T-helper 1 cell (primary cell): ENCODE data around the gene NRDC.
A peak's percentile ranks its signal among the peaks of the same experiment; 100 is the strongest.
"Not testable (repeated sequence)": the region's sequence is repeated elsewhere in the genome, so short reads cannot be mapped to it uniquely, and the experiment has no call there.

ENCODE experiments used
- DNase-seq, 5 donors: peaks; one replicate each; pipeline ENCODE4 v3.0.0-alpha.2; 2012 to 2020

NRDC gene

DNA sequence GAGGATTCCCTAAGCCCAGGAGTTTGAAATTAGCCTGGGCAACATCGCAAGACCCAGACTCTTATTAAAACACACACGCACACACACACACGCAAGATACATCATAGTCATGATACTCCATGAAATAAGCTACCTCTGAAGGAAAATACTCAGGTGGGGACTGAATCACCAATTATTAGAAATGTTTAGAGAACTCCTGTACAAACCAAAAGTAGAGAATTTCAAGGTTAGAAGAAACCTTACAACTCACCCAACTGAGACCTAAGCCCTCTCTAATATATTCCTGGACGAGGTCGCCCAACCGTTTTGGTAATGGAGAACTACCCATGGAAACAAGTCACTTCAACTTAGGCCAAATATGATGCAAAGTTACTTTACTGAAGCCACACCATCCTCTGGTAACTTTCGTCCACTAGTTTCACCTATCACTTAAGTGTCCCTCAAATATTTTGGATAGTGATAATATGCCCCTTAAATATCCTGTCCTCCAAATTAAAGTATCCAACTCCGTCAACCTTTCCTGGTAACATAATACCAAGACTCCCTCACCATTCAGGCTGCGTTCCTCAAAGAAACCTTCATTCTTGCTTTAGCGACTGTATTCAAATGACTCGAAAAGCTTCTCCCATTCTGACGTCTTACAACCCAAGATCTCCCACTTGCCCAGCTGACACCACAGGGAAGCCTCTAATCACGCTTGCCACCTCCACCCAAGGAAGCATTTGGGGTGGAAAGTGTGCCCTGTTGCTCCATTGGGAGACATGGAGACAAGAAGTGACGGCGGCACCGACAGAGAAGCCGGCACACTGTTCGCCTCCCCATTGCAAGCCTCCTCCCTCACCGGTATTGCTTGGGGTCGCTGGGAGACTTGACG is 856 bp downstream of the NRDC start:
- peak in 1 of 5 donors; percentile 28 for DNase-seq

DNA sequence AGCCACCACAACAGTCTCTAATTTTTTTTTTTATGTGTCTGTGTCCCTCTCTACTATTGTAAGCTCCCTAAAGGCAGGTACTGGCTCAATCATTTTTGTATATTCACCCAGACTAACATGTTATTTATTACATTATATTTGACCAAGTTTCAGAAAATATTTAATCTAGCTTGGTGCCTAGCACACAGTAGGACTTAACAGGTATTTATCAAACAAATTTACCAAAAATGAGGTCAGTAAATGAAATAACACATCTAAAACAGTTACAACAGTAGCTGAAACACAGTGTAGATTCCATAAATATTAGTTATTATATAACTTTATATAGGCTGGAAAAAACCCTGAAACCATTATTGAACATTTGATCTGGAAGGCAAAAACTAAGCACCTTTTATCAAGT is 2.7 kb downstream of the NRDC start:
- DNase-seq = no peak

DNA sequence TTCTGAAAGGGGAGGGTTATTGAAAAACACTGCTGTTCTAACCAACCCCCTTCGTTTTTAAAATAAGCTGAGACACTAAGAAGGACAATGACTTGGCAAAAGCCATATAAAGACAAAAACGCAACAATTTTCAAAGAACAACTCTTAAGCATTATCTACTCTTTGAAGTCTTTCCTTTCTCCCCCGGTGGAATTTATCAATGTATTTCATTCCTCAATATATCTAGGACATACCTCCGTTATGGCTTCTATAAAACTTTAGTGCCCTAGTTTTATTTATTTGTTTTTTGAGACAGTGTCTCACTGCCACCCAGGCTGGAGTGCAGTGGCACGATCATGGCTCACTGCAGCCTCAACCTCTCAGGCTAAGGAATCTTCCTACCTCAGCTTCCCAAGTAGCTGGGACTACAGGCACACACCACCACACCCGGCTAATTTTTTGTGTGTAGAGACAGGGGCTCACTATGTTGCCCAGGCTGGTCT is 3.2 kb downstream of the NRDC start:
- DNase-seq = no peak

DNA sequence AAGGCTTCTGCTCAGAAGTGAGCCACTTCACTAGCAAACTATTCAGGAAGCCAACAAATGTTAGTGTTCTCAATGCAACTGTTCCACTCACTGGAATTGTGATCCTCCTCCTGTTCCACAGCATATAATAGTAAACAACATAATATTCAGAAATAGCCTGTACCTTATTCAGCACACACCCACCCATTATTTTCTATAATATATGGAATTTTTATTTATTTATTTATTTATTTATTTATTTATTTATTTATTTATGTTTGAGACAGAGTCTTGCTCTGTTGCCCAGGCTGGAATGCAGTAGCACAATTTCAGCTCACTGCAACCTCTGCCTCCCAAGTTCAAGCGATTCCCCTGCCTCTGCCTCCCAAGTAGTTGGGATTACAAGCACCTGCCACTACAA is 5.3 kb downstream of the NRDC start:
- DNase-seq = not testable (repeated sequence)

DNA sequence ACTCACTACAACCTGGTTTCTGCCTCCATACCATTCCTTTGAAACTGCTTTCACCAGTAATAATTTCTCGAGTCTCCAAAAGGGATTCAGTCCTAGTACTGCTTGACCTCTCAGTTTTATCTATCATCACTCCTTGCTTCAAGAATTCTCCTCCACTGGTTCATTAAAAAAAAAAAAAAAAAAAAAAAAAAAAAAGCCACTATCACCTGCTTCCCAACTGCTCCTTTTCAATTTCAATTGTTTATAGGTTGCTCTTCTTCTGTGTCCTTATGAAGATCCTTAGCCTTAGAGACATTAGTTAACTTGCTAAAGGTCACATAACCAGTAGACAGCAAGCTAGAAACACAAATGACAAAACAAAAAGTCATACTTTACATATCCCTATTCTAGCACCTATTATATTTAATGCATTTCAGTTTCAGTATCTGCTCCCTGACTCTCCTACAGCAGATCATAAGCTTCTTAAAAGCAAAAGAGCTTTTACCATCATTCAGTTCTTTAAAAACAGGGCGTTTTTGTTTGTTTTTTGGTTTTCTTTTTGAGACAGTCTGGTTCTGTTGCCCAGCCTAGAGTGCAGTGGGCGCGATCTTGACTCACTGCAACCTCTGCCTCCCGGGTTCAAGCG is 7.1 kb downstream of the NRDC start:
- no peak for DNase-seq

DNA sequence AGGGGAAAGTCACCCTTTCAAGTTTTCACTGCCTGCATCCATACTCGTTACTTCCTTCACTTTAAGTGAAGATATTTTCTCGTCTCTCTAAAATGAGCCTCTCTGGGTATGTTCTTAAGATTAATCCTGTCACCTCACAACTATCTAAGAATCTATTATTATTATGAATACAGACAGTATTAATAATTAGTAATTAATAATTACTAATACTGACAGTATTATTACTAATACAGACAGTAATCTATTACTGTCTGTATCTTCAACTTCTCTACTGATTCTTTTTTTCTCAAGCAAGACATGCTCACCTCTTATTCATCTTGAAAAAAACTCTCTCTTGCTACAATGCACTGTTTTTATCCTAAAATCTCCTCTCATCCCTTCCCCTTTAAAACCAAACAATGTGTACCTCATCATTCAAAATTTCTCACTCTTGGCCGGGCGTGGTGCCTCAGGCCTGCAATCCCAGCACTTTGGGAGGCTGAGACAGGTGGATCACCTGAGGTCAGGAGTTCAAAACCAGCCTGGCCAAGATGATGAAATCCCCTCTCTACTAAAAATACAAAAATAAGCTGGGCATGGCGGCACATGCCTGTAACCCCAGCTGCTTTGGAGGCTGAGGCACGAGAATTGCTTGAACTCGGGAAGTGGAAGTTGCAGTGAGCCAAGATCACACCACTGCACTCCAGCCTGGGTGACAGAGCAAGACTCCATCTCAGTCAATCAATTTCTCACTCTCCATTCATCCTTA is 7.8 kb downstream of the NRDC start:
- no peak for DNase-seq

DNA sequence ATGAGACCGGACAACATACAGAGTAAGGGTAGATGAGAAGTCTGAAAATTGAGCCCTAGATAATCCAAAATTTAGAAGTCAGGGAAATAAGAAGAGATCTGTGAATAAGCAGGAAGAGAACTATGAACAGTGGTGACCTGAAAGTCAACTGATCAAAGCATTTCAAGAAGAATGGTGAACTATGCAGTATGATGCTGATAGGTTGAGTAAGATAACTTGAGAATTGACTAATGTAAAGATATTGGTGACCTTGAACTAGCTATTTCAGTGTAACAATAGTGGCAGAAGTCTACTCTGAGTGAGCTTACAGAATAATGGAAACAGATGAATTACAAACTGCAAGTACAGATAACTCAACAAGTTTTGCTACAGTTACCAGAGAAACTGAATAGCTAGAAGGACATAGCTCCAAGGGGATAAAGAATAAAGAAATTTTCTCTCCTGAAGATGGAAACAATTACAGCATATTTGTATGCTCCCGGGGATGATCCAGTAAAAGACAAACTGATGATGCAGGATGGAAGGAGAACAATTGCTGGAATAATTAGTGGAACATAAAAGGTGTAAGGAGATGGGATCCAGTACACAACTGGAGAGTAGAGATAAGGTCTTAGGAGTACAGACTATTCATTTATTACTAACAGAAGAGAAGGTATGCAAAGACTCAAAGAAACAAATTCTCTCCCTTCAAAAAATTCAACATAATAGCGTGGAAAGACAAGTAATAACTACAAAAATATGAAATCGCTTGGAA is 10.9 kb downstream of the NRDC start:
- DNase-seq = no peak

DNA sequence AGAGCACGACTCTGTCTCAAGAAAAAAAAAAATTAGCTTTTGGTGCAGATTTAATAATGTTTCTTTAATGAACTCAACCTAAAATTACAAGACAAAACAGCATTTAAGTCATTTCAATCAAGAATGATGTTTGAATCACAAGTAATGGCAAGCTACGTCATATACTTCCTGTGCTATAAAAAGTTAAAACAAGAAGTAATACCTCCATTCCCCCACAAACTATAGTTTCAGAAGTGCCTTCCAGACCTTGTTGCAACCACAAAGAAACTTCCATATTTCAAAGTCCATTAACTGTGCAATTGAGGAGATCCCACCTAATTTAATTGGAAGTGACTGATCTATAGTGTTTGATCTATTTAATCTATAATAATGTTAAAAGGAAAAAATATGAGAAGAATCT is 15.1 kb downstream of the NRDC start:
- peak in 1 of 5 donors; percentile 19 for DNase-seq

DNA sequence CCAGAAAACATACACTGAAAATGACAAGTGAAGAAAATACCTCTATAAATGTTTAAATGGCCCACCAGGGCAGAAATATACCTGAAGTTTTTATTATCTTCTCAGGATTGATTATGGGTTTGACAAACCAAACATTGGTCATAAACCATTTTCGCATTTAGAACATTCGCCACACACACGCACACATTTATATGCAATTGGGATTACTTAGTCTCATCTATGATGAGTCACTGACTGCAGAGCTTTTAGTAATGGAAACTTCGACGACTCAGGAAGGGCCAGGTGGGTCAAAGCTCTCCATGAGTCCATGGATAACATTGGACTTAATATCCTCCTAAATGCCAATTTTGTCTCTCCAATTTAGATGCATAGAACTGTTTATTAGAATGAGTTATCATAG is 16.9 kb downstream of the NRDC start:
- DNase-seq = no peak

DNA sequence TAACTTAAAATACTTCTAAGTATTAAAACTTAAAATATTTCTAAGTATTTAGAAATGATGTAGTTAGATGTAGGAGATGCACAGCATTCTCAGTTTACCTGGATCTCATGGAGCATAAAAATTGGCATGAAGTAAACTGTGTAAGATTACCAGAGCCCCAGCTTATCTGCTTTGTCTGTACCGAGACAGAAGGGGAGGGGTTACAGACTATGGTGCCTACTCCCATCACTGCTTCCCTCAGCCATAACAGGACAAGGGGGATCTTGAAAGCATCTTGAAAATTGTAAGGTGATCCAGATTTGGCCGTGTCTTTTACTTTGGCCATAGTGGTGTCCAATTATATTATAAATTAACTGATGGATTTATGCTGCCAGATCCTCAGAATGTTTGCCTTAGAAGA is 18.8 kb downstream of the NRDC start:
- no peak for DNase-seq

DNA sequence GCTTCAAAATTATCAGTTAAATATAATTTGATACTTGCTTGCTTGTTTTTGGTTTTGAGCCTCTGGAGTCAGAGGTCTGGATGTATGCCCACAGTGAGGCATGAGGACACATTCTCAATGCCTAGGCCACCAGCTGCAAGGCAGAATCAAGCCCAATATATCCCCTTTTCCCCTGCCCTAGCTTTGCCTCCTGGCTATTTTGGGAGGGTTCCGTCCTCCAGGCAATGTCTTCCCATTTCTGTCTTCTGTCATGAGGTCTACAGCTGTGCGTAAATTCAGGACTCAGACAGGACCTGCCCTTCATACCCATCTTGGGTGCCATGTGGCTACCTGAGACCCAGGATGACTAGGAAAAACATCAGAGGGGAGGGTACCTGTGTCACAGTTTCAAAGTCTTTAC is 19.2 kb downstream of the NRDC start:
- DNase-seq = no peak

DNA sequence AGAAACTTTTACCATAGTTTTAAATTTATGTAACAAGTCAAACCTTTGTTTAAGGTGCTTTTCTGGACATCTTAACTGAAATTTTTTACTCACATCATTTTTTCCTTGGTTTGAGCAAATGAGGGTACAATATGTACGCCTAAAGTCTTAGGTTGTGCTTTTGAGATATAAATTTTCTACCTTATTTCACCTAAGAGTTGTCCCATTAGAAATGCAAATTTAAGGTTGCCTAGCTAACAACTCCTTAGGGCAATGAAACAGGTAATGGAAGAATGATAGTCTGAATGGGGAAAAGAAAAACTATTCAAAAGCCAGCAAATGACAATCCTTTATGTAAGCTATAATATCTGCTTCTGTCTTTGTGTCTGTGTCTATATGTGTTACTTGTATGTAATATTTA is 19.6 kb downstream of the NRDC start:
- no peak for DNase-seq

DNA sequence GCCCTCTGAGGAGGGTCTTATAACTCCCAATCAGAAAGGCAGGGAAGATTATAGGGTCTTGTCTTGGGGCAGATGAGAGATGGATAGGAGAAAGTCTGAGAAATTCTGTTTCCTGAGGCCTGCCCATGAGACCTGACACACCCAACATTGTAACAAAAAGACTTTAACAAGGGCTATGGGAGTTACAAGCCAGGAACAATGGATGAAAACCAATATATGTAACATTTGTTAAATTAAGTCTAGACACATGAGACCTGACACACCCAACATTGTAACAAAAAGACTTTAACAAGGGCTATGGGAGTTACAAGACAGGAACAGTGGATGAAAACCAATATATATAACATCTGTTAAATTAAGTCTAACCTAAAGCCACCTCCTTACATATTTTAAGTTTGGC is 21.8 kb downstream of the NRDC start:
- no peak for DNase-seq

DNA sequence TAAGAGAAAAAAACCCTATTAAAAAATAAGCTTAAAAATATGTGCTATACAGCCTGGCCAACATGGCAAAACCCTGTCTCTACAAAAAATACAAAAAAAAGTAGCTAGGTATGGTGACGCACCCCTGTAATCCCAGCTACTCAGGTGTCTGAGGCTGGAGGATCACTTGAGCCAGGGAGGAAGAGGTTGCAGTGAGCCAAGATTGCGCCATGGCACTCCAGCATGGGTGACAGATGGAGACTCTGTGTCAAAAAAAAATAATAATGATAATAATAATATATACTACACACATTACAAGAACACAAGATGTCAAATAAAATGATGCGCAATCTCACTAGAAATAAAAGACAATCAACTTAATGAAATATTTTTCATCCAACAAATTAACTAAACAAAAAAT is 22.9 kb downstream of the NRDC start:
- no peak for DNase-seq

DNA sequence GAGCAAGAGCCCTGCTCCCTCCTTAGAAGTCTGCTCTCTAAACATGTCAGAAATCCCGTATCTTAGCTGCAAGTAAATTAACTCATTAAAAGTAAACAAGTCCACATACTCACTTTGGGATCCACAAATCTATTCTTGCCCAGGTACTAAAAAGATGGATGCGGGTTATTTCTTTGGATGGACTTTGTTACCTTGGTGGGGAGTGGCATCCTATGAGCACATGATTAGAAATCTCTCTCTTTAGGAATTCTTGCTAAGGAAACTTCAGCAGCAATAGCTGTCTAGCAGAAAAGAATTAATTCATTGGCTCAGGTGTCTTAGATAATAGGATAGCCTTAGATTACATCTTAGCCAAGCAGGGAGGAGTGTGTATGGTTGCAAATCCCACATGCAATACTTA is 25.2 kb downstream of the NRDC start:
- no peak for DNase-seq

DNA sequence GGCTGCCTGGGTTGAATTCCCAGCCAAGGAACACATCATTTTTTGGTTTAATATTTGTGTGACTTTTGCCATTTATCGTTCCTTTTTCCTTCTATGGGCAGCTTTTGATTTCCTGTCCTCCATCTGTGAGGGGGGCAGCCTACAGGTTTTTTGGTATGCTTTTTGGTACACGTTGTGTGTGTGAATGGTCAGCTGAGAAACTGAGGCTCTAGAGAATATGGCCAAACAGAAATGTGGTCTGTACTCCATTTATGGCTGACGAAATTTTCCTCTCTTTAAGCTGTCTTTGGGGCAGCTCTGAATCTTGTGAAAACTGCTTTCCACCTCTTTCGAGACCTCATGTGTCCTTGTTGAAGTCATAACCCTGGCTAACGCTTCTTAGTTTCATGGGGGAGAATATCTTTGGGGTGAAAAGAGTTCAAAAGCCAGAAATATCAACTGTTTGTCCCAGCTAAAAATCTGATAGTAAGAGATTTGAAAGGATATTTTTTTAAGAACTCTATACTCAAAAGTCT is 26.6 kb downstream of the NRDC start:
- no peak for DNase-seq

DNA sequence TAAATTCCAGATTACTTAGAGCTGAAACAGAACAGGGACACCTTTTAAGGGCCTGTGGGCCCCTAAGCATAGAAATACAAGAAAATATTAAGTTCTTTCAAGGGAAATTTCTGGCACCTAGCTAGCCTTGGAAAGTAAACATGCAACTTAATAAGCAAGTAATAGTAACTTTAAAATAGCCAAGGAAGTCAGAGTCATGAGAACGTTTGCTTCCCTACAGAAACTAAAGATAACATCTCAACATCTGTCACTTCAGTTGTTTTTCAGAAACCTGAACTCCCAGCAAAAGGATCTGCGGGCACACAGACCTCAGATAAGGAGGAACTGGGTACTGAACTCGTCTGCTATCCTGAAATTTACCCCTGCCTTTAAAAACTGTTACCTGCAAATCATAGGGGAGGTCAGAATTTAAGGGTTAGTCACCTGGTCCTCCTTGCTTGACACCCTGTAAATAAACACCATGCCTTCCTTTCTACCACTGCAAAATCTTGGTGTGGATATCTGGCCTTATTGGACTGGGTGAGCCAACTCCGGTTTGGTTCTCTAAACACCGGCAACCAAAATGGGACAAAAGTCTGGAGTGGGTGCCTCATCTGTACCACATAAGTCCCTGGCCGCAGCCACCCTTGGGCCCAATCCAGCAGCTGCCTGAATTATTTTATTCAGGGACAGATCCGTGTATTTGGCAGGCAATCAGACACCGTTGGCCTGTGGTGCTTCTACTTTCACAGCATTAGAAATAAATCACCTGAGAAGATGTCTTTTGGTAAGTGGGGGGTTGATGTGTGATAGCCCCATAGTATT is 27.9 kb downstream of the NRDC start:
- no peak for DNase-seq

DNA sequence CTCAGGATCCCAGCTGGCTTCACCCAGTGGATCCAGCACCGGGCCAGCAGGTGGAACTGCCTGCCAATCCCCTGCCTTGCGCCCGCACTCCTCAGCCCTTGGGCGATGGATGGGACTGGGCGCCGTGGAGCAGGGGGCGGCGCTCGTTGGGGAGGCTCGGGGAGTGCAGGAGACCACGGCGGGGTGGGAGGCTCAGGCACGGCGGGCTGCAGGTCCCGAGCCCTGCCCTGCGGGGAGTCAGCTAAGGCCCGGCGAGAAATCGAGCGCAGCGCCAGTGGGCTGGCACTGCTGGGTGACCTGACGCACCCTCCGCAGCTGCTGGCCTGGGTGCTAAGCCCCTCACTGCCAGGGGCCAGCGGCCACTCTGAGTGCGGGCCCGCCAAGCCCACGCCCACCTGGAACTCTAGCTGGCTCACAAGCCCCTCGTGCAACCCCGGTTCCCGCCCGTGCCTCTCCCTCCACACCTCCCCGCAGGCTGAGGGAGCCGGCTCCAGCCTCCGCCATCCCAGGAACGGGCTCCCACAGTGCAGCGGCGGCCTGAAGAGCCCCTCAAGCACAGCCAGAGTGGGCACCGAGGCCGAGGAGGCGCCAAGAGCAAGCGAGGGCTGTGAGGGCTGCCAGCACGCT is 31.1 kb downstream of the NRDC start:
- DNase-seq = peak in 1 of 5 donors; percentile 13

DNA sequence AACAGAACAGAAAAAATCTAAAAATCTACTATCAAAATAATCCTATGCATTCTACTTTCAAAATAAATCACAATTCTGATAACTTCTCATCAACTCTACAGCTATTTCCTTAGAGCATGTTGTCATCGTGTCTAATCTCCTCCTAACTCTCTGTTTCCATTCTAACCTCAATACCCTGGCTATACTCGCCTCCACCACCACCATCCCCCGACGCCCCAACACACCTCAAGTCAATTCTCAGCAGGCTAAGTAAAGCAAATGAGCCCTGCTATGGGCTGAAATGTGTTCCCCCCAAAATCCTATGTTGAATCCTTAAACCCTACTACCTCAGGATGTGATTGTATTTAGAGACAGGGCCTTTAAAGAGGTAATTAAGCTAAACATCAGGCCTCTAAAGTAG is 34.6 kb downstream of the NRDC start:
- DNase-seq = peak in 1 of 5 donors; percentile 8

DNA sequence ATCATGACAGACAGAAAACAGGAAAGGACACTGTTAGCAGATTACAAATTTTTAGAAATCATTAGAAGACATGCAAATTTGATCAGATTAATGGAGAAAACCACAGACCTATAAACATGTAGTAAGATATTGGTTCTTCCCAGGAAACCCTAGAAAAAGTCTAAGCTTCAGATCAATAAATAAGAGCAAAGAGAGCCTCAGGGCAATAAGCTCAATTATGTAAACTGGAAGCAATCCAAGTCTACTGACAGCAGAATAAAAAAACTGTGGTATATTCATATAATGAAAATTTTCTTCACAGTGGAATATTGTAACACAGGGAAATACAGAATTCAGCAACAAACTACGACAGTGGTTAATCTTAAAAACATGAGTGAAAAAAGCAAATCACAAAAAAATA is 36.3 kb downstream of the NRDC start:
- no peak for DNase-seq

DNA sequence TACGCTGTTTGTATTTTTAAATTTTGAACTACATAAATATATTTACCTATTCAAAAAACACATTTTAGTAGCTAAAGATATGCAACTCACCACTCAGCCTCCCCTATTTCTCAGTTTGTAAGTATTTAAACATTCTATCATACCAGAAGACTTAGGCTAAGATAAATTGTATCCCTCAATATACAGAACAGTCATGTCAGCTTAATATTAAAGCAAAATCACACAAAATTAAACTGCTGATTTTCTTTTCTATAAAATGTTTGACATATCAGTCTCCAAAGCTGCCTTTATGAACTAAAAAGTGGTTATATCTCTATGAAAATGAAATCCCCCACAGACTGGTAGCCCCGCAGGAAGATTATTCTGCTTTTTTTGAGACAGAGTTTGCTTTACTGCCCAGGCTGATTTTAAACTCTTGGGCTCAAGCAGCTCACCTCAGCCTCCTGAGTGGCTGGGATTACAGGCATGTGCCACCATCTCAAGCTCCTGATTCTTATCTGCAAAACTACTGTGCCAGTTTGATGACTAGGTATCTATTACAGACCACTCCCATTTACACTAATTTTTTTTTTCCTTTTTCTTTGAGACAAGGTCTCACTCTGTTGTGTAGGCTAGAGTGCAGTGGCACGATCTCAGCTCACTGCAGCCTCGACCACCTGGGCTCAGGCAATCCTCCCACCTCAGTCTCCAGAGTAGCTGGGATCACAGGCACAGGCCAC is 37.6 kb downstream of the NRDC start:
- DNase-seq = no peak
